ENCODE results near the gene SLC22A4. TPM values are rescaled to one million over a fixed set of nuclear protein-coding genes. Genes with fewer than 3 reads are reported as not detected.

Gene SLC22A4
- total RNA-seq, 1 donor from 2014 or later = 1.3 TPM

GRCh38 chr5:132264546-132265335 is 29.5 kb upstream of the SLC22A4 start:
- H3K9me3 Mint-ChIP-seq = no peaks in the 10 kb centered on the region
- H3K4me3 Mint-ChIP-seq = no peak overlapping the region
- DNase-seq (ENCODE audit: extremely low spot score, unreplicated experiment) = peak; percentile 45
- peak overlapping the region; percentile 96 for H3K27ac Mint-ChIP-seq
- TF ChIP-seq, protein P1, sequence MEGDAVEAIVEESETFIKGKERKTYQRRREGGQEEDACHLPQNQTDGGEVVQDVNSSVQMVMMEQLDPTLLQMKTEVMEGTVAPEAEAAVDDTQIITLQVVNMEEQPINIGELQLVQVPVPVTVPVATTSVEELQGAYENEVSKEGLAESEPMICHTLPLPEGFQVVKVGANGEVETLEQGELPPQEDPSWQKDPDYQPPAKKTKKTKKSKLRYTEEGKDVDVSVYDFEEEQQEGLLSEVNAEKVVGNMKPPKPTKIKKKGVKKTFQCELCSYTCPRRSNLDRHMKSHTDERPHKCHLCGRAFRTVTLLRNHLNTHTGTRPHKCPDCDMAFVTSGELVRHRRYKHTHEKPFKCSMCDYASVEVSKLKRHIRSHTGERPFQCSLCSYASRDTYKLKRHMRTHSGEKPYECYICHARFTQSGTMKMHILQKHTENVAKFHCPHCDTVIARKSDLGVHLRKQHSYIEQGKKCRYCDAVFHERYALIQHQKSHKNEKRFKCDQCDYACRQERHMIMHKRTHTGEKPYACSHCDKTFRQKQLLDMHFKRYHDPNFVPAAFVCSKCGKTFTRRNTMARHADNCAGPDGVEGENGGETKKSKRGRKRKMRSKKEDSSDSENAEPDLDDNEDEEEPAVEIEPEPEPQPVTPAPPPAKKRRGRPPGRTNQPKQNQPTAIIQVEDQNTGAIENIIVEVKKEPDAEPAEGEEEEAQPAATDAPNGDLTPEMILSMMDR (conservative IDR thresholded peaks at IDR 0.05) = no peak
- no peaks in the 10 kb centered on the region for H3K27me3 Mint-ChIP-seq
- peaks cover 46% of the 10 kb centered on the region for H3K4me1 Mint-ChIP-seq (ENCODE audit: unreplicated experiment)
- peaks cover 24% of the 10 kb centered on the region for H3K36me3 Mint-ChIP-seq

DNA sequence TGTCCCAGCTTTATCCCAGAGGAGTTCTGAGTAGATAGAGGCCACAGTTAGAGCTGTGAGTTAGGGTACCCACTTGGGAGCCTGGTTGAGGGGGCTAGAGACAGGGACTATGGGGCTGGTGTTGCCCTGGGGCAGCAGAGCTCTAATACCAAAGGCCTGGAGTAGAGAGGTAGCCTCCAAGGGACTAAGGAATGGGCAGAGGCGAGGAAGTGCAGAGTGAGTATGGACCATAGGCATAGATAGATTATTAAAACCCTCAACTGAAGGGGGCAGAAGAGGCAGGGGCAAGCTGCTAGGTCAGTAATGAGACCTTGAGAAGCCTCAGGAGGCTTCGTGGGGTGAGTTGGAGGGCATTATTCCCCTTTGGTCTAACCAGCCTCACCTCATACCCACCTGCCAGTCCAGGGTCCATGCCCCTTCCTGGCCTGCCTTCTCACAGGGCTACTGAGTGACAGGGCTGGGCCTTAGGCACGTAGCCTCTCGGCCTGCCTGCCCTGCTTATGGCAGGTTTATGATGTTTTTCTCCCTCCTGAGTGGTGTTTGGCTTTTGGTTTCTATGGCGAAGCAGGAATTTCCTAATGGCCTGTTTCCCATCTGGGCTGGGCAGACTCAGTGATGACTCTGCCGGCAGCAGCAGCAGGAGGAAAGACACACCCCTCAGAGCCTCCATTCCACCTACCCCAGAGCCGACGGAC is 28.7 kb upstream of the SLC22A4 start:
- Mint-ChIP-seq H3K36me3 (peaks cover 21% of the 10 kb centered on the region), H3K27me3 (no peaks in the 10 kb centered on the region), H3K4me1 (ENCODE audit: unreplicated experiment) (peaks cover 41% of the 10 kb centered on the region), H3K9me3 (no peaks in the 10 kb centered on the region), H3K27ac (peak overlapping the region; percentile 96), H3K4me3 (peak overlapping the region; percentile 41)
- TF ChIP-seq, protein P1 (conservative IDR thresholded peaks at IDR 0.05) = no peak
- DNase-seq (ENCODE audit: extremely low spot score, unreplicated experiment) = peak; percentile 74

DNA sequence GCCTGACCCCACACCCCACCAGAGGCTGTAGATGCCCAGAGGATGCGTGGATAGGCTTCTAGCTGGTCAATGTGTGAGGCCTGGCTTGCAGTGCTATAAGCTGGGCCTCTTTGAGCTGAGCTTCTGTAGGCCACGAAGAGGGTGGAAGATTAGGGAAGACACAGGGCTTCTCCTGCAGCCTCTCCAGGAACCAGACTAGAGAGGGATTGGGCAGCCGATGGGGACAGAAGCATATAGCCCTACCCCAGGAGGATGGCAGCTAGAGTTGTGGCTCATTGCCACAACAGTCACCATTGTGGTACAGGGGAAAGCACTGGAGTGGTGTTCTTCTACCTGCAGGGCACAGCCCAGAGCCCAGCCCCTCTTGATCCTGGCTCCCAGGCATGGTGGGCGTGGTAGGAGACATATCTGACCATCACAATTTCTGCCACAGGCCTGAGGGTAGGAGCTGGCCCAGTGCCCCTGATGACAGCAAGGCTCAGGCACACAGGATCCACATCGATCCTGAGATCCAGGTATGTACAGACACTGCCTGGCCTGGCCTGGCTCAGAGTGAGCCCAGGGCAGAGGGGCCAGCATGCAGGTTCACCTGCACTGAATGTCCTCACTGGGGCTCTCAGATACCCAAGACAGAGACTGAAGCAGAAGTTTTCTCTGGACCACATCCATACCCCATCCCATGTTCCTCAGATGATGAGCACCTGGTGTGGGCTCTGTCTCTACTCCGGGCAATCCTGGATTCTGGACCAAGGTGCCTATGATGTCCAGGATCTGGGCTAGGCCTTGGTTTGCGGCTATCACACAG is 28.0 kb upstream of the SLC22A4 start:
- peak; percentile 65 for DNase-seq (ENCODE audit: extremely low spot score, unreplicated experiment)
- H3K27ac Mint-ChIP-seq = peak overlapping the region; percentile 96
- peaks cover 37% of the 10 kb centered on the region for H3K4me1 Mint-ChIP-seq (ENCODE audit: unreplicated experiment)
- H3K36me3 Mint-ChIP-seq = peaks cover 19% of the 10 kb centered on the region
- peak overlapping the region; percentile 41 for H3K4me3 Mint-ChIP-seq
- no peaks in the 10 kb centered on the region for H3K27me3 Mint-ChIP-seq
- TF ChIP-seq, protein P1 (conservative IDR thresholded peaks at IDR 0.05) = no peak
- no peaks in the 10 kb centered on the region for H3K9me3 Mint-ChIP-seq

GRCh38 chr5:132266836-132267160 is 27.4 kb upstream of the SLC22A4 start:
- DNase-seq (ENCODE audit: extremely low spot score, unreplicated experiment) = peak; percentile 51
- TF ChIP-seq, protein P1 (conservative IDR thresholded peaks at IDR 0.05) = no peak
- Mint-ChIP-seq H3K4me3 (no peak overlapping the region), H3K4me1 (ENCODE audit: unreplicated experiment) (peaks cover 35% of the 10 kb centered on the region), H3K27me3 (no peaks in the 10 kb centered on the region), H3K36me3 (peaks cover 16% of the 10 kb centered on the region), H3K27ac (peak overlapping the region; percentile 96), H3K9me3 (no peaks in the 10 kb centered on the region)

DNA sequence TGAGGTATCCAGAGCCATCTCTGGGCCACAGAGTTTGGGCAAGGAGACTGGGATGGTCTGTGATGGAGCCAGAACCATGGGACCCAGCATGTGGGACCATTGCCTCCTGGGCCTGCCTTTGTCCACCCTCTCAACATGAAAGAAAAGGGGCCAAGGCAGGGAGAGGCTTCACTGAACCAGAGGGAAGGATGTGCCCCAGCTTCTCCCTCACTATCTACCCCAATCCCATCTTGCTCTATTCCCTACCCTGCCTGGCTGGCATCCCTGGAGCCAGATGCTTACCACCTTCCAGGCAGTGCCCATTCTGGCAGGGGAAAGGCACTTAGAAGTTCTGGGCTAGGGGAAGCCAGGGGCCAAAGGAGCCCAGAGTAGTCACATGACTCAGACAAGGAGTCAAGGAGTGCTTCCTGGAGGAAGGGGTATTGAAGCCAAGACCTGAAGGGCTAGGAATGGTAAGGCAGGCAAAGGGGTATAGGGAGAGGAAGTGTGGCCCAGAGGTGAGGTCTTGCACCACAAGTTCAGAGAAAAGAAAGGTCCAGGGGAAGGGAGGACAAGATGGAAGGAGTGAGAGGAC is 26.9 kb upstream of the SLC22A4 start:
- Mint-ChIP-seq H3K36me3 (peaks cover 15% of the 10 kb centered on the region), H3K4me1 (ENCODE audit: unreplicated experiment) (peaks cover 32% of the 10 kb centered on the region), H3K27ac (peak overlapping the region; percentile 96), H3K4me3 (no peak overlapping the region), H3K9me3 (no peaks in the 10 kb centered on the region), H3K27me3 (no peaks in the 10 kb centered on the region)
- TF ChIP-seq, protein P1 (conservative IDR thresholded peaks at IDR 0.05) = no peak
- DNase-seq (ENCODE audit: extremely low spot score, unreplicated experiment) = peak; percentile 16

Measured in type B pancreatic cell (in vitro differentiated cells).